HL-60/S4 treated with retinoic acid at 250 ng/mL for 4 days and 3 days (cell line): ENCODE data around the gene FST.

Experiments
- in situ Hi-C: fragments of 300-500 bp; cut with MboI; formaldehyde crosslinking; loops from 2 replicates; pipeline ENCODE4 v1.7.0; 2022; ENCODE audit warnings: low sequenced_read_pairs

The FST gene

GRCh38 chr5:53480416-53481158 is at the start of gene FST:
Gene FST (plus strand): TSS chr5:53480629. CDS start chr5:53480792, 163 bp downstream.
- in situ Hi-C loops: no loop called here

- in situ Hi-C loops: loop anchor here (25.0 kb wide), 1 partner anchor 781 kb away; no protein-coding TSS in a partner anchor
These were observed 48.8 kb upstream of the FST start for GRCh38 chr5:53431665-53432064.

GRCh38 chr5:53433026-53433425 is 47.4 kb upstream of the FST start:
- in situ Hi-C loops: loop anchor here (25.0 kb wide), 1 partner anchor 779 kb away; no protein-coding TSS in a partner anchor

GRCh38 chr5:53434541-53434940 is 45.9 kb upstream of the FST start:
- in situ Hi-C loops: loop anchor here (25.0 kb wide), 1 partner anchor 778 kb away; no protein-coding TSS in a partner anchor

- in situ Hi-C loops: loop anchor here (25.0 kb wide), 1 partner anchor 776 kb away; no protein-coding TSS in a partner anchor
These were observed 43.8 kb upstream of the FST start for GRCh38 chr5:53436480-53437191.

- in situ Hi-C loops: loop anchor here (25.0 kb wide), 1 partner anchor 774 kb away; no protein-coding TSS in a partner anchor
These were observed 42.4 kb upstream of the FST start for GRCh38 chr5:53438079-53438478.

- in situ Hi-C loops: loop anchor here (25.0 kb wide), 1 partner anchor 774 kb away; no protein-coding TSS in a partner anchor
These were observed 41.6 kb upstream of the FST start for GRCh38 chr5:53438486-53439472.

GRCh38 chr5:53442961-53443360 is 37.5 kb upstream of the FST start:
- in situ Hi-C loops: loop anchor here (25.0 kb wide), 1 partner anchor 769 kb away; no protein-coding TSS in a partner anchor

GRCh38 chr5:53445569-53445968 is 34.9 kb upstream of the FST start:
- in situ Hi-C loops: loop anchor here (25.0 kb wide), 1 partner anchor 767 kb away; no protein-coding TSS in a partner anchor

- in situ Hi-C loops: loop anchor here (25.0 kb wide), 1 partner anchor 765 kb away; no protein-coding TSS in a partner anchor
These were observed 33.5 kb upstream of the FST start for GRCh38 chr5:53446908-53447307.

GRCh38 chr5:53448851-53449250 is 31.6 kb upstream of the FST start:
- in situ Hi-C loops: loop anchor here (25.0 kb wide), 1 partner anchor 763 kb away; no protein-coding TSS in a partner anchor

GRCh38 chr5:53453898-53454718 is 26.3 kb upstream of the FST start:
- in situ Hi-C loops: no loop called here

- in situ Hi-C loops: no loop called here
These were observed 25.8 kb upstream of the FST start for GRCh38 chr5:53454719-53455000.

- in situ Hi-C loops: no loop called here
These were observed 24.1 kb upstream of the FST start for GRCh38 chr5:53456366-53456765.

- in situ Hi-C loops: no loop called here
These were observed 16.4 kb upstream of the FST start for GRCh38 chr5:53463909-53464621.

GRCh38 chr5:53464722-53465121 is 15.7 kb upstream of the FST start:
- in situ Hi-C loops: no loop called here

GRCh38 chr5:53469946-53470687 is 10.3 kb upstream of the FST start:
- in situ Hi-C loops: no loop called here

GRCh38 chr5:53472279-53472678 is 8.2 kb upstream of the FST start:
- in situ Hi-C loops: no loop called here
